ENCODE results near the gene CHN2. TPM values are rescaled to one million over a fixed set of nuclear protein-coding genes. Genes with fewer than 3 reads are reported as not detected.
A peak's percentile ranks its signal among the peaks of the same experiment; 100 is the strongest.

CHN2 gene
- total and polyA plus RNA-seq, 8 donors = 8.2 to 32.9 (median 24.0) TPM

GRCh38 chr7:29332875-29333855 lies 138.6 kb downstream of the CHN2 start:
- Histone ChIP-seq H3K4me3 (no peak overlapping the region), H3K27me3 (no peaks in the 10 kb centered on the region), H3K4me1 (peaks cover 36 to 50% (median 47%) of the 10 kb centered on the region in 3 donors), H3K36me3 (no peaks in the 10 kb centered on the region), H3K27ac (no peak overlapping the region), H3K9me3 (no peaks in the 10 kb centered on the region)
- 88 to 91% methylated on average over 14 of the region's 14 CpGs for WGBS, 2 donors
- intact Hi-C loops (cut with DNase I) = no loop called here
- DNase-seq (no peak), ATAC-seq (no peak), FAIRE-seq (no peak)
- TF ChIP-seq CTCF (IDR thresholded peaks at IDR 0.05) = no peak

- peaks cover 20 to 40% (median 37%) of the 10 kb centered on the region in 3 donors for H3K4me1 ChIP-seq
- ATAC-seq (no peak), DNase-seq (no peak), FAIRE-seq (no peak)
- no peak overlapping the region for H3K4me3 ChIP-seq
- H3K36me3 ChIP-seq = no peaks in the 10 kb centered on the region
- H3K9me3 ChIP-seq = no peaks in the 10 kb centered on the region
- H3K27ac ChIP-seq = peak overlapping the region in 2 of 4 donors; percentile 62 to 77
- no peak for TF ChIP-seq CTCF (IDR thresholded peaks at IDR 0.05)
- no peaks in the 10 kb centered on the region for H3K27me3 ChIP-seq
- 57% methylated on average over 6 of the region's 6 CpGs for WGBS, 2 donors
- intact Hi-C loops (cut with DNase I) = no loop called here
Observed at GRCh38 chr7:29335188-29336083, 140.9 kb downstream of the CHN2 start.

- Histone ChIP-seq H3K4me1 (peaks cover 15 to 32% (median 25%) of the 10 kb centered on the region in 3 donors), H3K9me3 (no peaks in the 10 kb centered on the region), H3K27ac (peak overlapping the region in 2 of 4 donors; percentile 62 to 77), H3K4me3 (no peak overlapping the region), H3K27me3 (no peaks in the 10 kb centered on the region), H3K36me3 (no peaks in the 10 kb centered on the region)
- no peak for TF ChIP-seq CTCF (IDR thresholded peaks at IDR 0.05)
- intact Hi-C loops (cut with DNase I) = no loop called here
- WGBS, 2 donors = 29 to 34% methylated on average over 4 of the region's 4 CpGs
- no peak for FAIRE-seq
- peak in 2 of 4 donors; percentile 19 to 26 for ATAC-seq
- no peak for DNase-seq
Observed at GRCh38 chr7:29337546-29338116, 143.1 kb downstream of the CHN2 start.

GRCh38 chr7:29340696-29341095 lies 146.1 kb downstream of the CHN2 start:
- FAIRE-seq (no peak), DNase-seq (no peak), ATAC-seq (no peak)
- intact Hi-C loops (cut with DNase I) = loop anchor here in 1 of 3 donors (10.0 kb wide), 1 partner anchor 146 kb away; the partner anchor contains the start of gene CHN2
- no peak overlapping the region for H3K4me3 ChIP-seq
- H3K36me3 ChIP-seq = no peaks in the 10 kb centered on the region
- no peak overlapping the region for H3K27ac ChIP-seq
- no peak for TF ChIP-seq CTCF (IDR thresholded peaks at IDR 0.05)
- no peaks in the 10 kb centered on the region for H3K27me3 ChIP-seq
- WGBS, 2 donors = 81 to 92% methylated on average over 8 of the region's 8 CpGs
- H3K4me1 ChIP-seq = peaks cover 15 to 32% (median 32%) of the 10 kb centered on the region in 3 donors
- no peaks in the 10 kb centered on the region for H3K9me3 ChIP-seq
